Measurements from ENCODE around the gene NFIL3. TPM values are rescaled to one million over a fixed set of nuclear protein-coding genes. Genes with fewer than 3 reads are reported as not detected.
"Not testable (repeated sequence)": the region's sequence is repeated elsewhere in the genome, so short reads cannot be mapped to it uniquely, and the experiment has no call there.

NFIL3 gene
- total RNA-seq, 2 donors from 2014 or later = 13.7 to 23.5 TPM

DNA sequence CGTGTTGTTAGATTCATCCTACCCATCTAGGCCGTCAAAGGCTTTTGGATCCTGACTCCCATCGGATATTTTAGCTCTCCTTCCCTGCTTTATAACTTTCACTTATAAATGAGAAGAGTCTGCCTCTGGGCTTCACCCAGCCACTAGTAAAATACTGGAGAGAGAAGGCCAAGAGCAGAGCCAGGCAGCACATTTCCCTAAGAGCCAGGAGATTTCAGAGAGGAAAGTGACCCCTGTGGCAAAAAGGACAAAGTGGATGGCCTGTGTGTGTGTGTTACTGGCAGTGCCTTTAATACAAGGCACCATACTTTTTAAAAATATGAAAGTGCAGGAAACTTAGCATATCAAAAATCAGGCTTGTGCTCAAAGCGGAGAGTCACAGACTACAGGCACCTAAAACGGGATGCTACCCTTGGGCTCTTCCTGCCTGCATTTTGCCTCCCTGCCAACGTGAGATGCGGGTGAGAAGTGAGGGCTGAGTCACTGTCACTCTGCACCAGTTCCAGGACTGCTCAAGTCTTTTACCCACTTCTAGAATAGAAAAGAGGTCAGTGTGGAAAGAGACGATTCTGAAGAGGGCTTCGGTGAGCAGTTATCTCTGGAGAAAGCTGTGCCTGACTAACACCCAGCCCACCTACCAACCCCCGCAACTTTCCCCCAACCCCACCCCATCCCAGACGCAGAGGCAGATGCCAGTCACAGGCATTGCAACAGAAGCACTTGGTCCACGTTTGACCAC is 15.9 kb downstream of the NFIL3 start:
- DNase-seq (no peak), ATAC-seq (no peak)
- intact Hi-C loops (cut with DNase I, micrococcal nuclease) = no loop called here

DNA sequence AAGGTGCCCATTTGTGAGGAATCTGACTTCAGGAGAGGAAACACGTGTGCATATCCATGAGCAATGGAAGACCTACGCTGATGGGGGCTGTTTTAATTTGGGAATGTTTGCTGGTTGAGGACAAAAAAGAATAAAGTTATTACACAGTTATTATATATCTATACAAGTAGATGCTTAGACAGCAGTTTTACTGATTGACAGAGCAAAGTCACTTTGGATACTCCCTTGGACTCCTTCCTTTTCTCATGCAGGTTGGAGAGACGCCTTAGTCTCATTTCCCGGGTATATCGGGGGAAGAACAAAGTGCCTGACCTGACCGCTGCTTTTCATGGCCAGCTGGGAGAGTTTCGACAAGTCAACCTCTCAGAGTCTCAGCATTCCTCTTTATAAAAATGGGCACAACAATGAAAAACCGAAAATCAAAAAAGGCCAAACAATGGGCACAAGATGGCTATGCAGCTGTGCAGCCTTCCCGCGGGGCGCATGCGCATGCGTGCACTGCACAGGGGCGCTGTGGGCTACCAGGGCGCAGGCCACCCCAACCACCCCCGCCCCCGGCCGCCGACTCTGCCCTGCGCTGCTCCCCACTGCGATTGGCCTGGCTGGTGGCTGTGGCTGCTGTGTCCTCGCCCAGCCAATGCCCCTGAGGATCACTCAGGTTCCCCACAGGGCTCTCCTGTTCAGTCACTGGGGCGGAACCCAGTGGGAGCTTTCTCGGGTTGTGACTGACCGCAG is 18.1 kb downstream of the NFIL3 start:
- intact Hi-C loops (cut with DNase I, micrococcal nuclease) = no loop called here

DNA sequence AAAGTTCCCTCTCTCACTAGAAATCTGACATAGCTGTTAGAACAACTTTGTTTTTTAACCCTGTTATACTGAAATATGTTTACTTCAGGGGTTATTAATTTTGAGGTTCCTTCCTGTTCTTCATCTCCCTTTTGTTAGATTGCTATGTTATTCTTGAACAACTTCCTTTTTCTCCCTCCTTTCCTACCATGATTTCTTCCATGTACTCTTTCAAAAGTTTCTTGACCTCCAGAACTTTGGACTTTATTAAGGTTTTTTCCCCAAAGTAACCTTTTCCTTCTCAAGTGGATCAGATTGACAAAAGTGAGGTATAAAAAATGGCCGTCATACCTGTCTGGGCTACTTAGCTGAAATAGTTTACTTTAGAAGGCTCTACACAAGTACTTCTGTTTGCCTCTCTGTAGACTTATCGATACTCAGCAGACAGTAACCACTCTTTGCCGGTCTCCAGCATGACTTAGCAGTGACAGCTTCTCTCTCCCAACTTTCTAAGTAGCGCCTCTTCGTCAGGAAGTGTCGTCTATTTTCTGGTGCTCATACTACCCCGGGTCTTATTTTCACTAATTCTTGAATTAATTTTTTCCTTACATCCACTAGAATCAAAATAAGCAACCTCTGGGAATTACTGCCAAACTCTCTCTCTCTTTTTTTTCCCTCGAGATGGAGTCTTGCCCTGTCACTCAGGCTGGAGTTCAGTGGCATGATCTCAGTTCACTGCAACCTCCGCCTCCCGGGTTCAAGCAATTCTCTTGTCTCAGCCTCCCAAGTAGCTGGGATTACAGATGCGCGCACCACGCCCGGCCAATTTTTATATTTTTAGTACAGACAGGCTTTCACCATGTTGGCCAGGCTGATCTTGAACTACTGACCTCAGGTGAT is 19.7 kb downstream of the NFIL3 start:
- DNase-seq (no peak), ATAC-seq (no peak)
- intact Hi-C loops (cut with DNase I, micrococcal nuclease) = no loop called here

More for the DNA sequence above, 18.1 kb downstream of the NFIL3 start:
- DNase-seq = no peak
- no peak for ATAC-seq

DNA sequence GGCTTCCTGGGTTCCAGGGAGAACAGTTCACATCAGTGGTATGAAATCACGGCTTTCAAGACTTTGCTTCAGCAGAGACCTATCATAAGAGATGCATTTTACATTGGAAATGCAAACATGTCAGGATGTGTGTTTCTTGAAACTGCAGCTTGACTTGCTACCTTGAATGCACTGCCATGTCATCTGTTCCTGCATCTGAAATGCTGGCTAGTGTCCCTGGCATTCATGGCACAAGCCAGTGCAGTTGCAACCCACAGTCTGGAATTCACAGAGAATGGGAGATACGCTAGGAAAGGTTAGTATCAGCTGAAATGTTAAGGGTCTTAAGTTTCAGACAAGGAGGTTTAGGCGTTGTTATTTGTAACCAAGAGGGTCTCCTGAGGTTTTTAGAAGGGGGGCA is 24.7 kb downstream of the NFIL3 start:
- DNase-seq = no peak
- ATAC-seq = no peak
- intact Hi-C loops (cut with DNase I, micrococcal nuclease) = no loop called here

DNA sequence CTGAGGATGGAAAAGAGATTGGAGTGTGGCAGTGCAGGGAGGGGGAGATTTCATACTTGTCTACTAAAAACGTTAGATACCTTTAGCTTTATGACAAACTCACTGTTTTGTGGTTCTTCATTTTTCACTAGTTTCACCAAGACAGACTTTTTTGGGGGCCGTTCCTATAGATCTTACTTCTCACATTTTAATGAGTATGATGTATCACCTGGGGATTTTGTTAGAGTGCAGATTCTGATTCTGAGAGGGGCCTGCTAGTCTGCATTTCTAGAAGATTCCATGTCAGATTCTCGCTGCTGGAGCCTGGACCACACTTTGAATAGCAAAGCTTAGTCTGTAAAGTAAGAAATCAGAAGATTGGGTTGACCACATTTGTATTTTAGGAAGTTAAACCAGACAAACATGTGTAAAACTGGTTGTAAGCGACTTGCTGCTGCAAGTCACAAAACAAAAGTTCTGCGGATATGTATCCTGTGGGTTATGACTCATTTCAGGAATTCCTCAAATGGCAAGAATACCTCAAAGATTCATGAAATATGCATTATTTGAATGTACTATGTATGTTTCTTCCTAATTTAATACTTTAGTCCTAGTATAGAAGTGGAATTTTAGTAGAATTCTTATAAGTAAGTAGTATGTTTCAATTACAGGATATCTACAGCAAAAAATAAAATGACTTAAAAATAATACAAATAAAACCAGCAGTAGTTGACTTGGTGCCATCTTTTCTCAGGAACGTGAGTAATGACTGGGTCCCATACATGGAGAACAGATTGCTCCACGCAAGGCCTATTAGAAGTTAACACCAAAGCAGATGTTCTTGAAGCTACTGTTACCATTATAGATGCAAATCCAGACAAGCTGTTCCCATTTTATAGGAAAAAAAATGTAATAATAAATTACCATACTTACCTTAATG is 27.8 kb downstream of the NFIL3 start:
- ATAC-seq (no peak), DNase-seq (no peak)
- intact Hi-C loops (cut with DNase I, micrococcal nuclease) = no loop called here

DNA sequence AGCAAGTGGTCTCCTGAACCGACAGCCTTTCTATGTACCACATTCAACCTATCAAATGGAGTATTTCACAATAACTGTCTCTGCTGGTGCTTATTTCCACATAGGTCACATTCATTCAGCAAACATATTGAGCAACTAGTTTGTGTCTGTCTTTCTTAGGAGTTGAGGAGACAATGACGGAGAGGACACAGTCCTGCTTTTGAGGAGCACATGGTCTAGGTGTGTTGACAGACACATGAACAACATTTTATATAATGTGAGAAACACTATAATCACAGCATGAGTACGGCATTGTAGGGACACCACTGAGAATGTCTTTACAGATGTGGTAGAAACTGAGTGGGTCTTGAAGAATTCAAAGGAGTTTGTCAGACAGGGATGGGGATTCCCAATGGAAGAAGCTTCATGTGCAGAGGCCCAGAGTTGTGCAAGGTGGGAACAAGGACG is 28.5 kb downstream of the NFIL3 start:
- intact Hi-C loops (cut with DNase I, micrococcal nuclease) = no loop called here
- no peak for ATAC-seq
- no peak for DNase-seq

DNA sequence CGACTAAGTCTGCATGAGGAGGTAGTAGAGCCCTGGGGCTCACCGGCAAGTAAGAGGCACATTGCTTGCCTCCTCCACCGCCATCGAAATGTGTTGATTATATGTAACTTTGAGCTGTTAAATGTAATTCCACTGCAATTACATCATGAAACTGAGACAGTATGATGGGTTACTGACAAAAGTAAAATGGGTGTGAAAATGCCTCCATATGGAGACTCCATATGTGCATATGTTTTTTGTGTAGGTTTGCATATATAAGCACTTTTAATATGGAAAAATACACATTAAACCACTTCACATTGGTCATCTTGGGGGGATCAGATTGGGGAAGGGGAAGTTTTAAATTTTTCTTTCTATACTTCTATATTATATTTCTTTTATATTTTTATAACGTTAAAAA is 29.8 kb downstream of the NFIL3 start:
- intact Hi-C loops (cut with DNase I, micrococcal nuclease) = no loop called here
- ATAC-seq (no peak), DNase-seq (no peak)

DNA sequence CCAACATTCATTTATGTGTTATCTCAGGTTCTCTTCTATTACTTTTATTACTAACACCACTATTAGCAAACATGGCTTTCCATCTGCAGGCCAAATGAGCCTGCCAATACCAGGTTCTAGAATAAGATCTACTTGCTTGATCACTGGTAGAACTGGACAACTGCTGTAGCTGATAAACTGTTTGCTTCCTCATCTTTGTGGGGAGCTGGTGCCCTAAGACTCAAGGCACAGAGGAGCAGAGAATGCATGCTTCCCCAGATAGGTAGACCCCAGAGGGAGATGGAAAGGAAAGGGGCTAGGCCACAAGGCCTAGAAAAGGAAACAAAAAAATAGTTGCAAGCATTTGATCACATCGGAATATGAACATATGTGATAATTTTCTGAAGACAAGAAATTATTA is 31.2 kb downstream of the NFIL3 start:
- DNase-seq (no peak), ATAC-seq (no peak)
- intact Hi-C loops (cut with DNase I, micrococcal nuclease) = no loop called here

DNA sequence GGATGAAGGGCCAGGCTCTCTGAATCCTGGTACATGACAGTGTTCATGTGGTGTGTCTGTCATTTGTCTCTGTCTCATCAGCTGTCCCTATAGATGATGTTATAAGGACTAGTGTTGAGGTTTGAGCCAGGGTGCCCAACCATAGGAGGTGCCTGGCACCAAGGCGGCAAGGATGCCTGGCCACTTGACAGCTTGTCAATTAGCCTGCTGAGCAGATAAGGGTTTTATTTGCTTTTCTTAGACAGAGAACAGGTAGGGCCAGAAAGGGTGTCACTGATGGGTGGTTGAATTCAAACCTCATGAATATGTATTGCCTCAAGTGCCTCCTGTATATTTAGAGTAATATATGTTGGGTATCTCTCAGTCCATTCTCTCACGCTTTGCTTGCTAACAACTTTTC is 31.8 kb downstream of the NFIL3 start:
- no peak for DNase-seq
- intact Hi-C loops (cut with DNase I, micrococcal nuclease) = no loop called here
- peak; percentile 55 for ATAC-seq

DNA sequence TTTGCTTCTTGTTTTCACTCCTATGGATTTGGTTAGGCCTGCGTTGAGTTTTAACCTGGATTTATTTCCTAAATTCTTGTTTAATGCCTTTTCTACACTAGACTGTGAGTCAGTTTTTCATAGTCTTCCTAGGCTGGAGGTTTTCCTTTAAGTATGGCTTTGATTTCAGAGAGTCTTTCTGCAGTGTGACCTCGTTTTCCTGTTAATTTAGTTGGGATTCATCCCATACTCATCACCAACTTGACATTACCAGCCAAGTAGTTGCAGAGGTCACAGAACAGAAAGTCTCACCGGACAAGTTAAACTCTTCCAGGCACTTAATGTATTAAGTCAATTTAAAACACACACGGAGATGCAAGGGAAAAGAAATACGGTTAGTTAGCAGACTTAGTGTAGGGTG is 32.2 kb downstream of the NFIL3 start:
- intact Hi-C loops (cut with DNase I, micrococcal nuclease) = no loop called here
- no peak for DNase-seq
- no peak for ATAC-seq

DNA sequence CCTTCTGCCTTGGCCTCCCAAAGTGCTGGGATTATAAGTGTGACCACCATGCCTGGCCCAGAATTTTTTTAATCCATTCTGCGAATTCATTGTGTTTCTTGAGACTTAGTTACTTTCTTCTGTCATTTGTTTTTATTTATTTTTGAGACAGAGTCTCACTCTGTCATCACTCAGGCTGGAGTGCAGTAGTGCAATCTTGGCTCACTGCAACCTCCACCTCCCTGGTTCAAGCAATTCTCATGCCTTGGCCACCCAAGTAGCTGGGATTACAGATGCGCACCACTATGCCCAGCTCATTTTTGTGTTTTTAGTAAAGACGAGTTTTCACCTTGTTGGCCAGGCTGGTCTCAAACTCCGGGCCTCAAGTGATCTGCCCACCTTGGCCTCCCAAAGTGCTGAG is 33.9 kb downstream of the NFIL3 start:
- ATAC-seq; intact Hi-C loops (cut with DNase I, micrococcal nuclease); DNase-seq: not testable (repeated sequence)

DNA sequence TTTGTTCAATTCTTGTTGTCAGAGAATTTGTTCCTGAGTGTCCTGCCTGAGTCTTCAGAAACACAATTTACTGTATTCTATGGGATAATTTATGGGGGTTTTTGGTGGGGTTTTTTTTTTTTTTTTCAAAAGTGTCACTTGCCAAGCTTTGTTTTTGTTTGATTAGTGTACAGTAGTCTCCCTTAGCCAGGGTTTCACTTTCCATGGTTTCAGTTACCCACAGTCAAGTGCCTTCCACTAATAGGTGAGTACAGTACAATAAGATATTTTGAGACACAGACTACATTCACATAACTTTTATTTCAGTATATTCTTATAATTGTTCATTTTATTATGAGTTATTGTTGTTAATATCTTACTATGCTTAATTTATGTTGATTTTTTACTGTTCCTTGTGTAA is 36.9 kb downstream of the NFIL3 start:
- intact Hi-C loops (cut with DNase I, micrococcal nuclease) = no loop called here
- no peak for DNase-seq
- peak; percentile 34 for ATAC-seq

DNA sequence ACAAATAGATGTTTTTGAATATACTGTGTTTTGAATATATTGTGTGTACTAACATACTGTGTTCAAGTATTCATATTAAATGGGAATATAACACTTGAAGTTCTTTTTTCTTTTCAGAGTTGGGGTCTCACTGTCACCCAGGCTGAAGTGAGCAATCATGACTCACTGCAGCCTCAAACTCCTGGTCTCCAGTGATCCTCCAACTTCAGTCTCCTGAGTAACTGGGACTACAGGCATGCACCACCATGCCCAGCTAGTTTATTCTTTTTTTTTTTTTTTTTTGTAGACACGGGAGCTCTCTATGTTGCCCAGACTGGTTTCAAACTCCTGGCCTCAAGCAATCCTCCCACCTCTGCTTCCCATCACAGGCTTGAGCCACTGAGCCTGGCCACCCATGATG is 38.7 kb downstream of the NFIL3 start:
- ATAC-seq (no peak), DNase-seq (no peak)
- intact Hi-C loops (cut with DNase I, micrococcal nuclease) = no loop called here

DNA sequence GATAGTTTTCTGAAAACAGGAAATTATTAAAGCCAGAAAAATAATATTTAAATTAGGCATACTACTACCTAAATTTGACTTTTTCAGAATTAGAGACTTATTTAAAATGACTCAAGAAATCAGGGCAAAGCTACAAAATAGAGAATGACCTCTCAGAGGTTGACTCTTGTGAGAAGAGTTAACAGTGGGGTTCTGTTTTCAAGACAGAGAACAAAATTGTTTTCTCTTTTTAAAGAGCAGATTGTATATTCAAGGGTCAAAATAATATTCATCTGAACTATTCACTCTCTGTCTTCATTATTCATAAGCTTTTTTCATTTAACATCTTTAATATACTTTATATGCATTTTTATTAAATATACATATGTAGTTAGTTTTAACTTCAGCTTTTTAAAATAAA is 40.1 kb downstream of the NFIL3 start:
- intact Hi-C loops (cut with DNase I, micrococcal nuclease) = no loop called here
- no peak for ATAC-seq
- DNase-seq = no peak

DNA sequence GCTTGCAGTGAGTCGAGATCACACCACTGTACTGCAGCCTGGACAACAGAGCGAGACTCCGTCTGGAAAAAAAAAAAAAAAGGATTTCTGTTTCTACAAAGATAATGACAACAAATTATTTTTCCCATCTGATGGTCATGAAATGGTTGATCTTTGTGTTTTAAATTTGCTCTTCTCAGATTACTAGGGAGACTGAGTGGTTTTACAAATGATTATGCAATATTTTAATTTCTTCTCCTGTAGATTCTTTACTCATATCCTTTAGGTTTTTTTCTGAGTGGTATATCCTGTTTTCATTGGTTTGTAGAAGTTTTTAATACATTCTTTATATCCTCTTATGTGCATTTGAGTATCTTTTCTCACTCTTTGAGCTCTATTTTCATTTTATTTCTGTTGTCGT is 41.3 kb downstream of the NFIL3 start:
- no peak for ATAC-seq
- intact Hi-C loops (cut with DNase I, micrococcal nuclease) = no loop called here
- DNase-seq = no peak

DNA sequence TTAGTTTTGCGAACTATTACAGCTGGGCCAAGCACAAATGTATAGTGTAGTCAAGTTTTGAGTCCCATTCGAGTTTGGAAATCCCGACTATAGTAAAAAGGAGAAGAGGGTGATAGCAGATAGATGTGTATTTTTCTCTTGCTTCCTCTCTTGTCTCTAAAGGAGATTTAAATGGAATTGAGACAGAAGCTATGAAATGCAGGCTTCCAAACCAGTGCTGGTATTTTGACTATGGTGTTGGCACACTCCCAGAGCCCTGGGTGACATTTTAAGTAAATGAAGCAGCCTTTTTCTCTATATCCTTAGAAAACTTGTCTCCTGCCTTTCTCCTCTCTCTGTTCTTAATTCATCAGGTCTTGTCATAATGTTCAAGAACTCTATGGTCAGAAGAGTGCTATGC is 44.2 kb downstream of the NFIL3 start:
- intact Hi-C loops (cut with DNase I, micrococcal nuclease) = no loop called here
- DNase-seq (no peak), ATAC-seq (no peak)

DNA sequence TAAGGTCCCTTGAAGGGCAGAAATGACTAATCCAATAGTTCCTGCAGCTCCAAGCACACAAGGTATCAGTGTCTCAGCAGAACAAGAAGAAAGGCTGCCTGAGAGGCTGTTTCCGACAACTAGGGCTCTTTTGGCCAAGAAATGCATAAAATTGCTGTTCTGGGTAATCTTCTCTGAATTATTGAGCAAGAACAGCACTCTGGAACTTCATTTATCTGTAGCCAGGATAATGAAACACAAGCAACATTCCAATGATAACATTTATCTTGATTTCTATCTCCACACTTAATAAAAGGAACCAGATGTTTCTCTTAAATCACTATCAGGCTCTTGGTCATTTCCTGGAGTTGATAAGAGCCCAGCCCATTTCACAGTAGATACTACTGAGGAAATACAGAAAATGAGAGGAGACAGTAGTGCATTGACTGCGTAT is 44.9 kb downstream of the NFIL3 start:
- intact Hi-C loops (cut with DNase I, micrococcal nuclease) = no loop called here
- no peak for ATAC-seq
- no peak for DNase-seq

DNA sequence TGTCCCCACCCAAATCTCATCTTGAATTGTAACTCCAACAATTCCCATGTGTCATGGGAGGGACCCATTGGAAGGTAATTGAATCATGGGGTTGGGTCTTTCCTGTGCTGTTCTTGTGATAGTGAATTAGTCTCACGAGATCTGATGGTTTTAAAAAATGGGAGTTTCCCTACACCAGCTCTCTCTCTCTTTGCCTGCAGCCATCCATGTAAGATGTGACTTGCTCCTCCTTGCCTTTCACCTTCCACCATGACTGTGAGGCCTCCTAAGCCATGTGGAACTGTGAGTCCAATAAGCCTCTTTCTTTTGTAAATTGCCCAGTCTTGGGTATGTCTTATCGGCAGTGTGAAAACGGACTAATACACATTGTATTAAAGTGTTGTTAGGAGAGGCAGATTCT is 45.6 kb downstream of the NFIL3 start:
- intact Hi-C loops (cut with DNase I, micrococcal nuclease); DNase-seq; ATAC-seq: not testable (repeated sequence)

DNA sequence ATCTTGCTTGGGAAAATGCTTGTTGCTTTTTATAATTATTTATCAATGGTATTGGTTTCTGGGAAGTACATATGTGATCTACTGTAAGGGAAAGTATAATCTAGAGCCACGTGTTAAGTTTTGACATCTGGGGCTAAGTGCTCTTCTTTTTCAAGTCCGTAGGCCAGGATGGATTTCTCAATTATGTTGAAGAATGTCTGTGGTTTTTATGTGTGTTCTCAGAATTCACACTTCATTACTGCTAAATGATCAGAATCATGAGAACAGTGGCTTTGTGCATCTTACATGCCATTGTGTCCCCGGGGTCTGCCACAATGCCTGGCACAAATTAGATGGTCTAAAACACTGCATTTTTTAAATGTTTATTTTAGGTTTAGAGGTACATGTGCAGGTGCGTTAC is 47.4 kb downstream of the NFIL3 start:
- DNase-seq = no peak
- no peak for ATAC-seq
- intact Hi-C loops (cut with DNase I, micrococcal nuclease) = no loop called here
